Thyroid gland (tissue), 4 donors: ENCODE results near the gene FTSJ1.

Experiments used
- CTCF ChIP-seq, 6 experiments: fragments of 200-600 bp in 3 of 6; fragments of 450-650 bp in 3 of 6; sonication (generic) in 3 of 6; IDR thresholded peaks; one replicate each; pipeline ENCODE4 v1.5.1; 2016 to 2019; ENCODE audit warnings: antibody characterized with exemption in 6 of 6, mild to moderate bottlenecking in 2 of 6, inconsistent platforms in 1 of 6, moderate library complexity in 1 of 6
- POLR2A ChIP-seq, 2 donors: fragments of 450-650 bp; IDR thresholded peaks; one replicate each; pipeline ENCODE4 v1.6.1; 2017; ENCODE audit warnings: antibody characterized with exemption in 2 of 2, mild to moderate bottlenecking in 2 of 2, moderate library complexity in 1 of 2

GRCh38 chrX:48470110-48470832 lies 5.7 kb upstream of the FTSJ1 start, which contains the start of gene SLC38A5:
- TF ChIP-seq POLR2A (IDR thresholded peaks at IDR 0.05): no peak
- no peak for TF ChIP-seq CTCF (IDR thresholded peaks at IDR 0.05)
